ENCODE measurements around the gene POU1F1. TPM values are rescaled to one million over a fixed set of nuclear protein-coding genes. Genes with fewer than 3 reads are reported as not detected.
A peak's percentile ranks its signal among the peaks of the same experiment; 100 is the strongest.

The POU1F1 gene
- total RNA-seq, 1 experiment from 2014 or later = not detected

GRCh38 chr3:87269723-87270122, 6.7 kb downstream of the POU1F1 start:
- POLR2A ChIA-PET = no interaction called here
- intact Hi-C loops (cut with micrococcal nuclease) = no loop called here
- H3K36me3 Mint-ChIP-seq (ENCODE audit: insufficient read depth, unreplicated experiment) = peaks cover 6% of the 10 kb centered on the region

GRCh38 chr3:87268646-87269211, 7.7 kb downstream of the POU1F1 start:
- CTCF ChIA-PET = interaction anchor here (0.6 to 0.8 kb wide), 2 partner anchors 9 to 740 kb away, joined by 3 read pairs; no protein-coding TSS in a partner anchor
- no peaks in the 10 kb centered on the region for H3K9me3 Mint-ChIP-seq (ENCODE audit: unreplicated experiment)
- no peaks in the 10 kb centered on the region for H3K4me1 Mint-ChIP-seq (ENCODE audit: insufficient read depth, unreplicated experiment)
- H3K36me3 Mint-ChIP-seq (ENCODE audit: insufficient read depth, unreplicated experiment) = peaks cover 6% of the 10 kb centered on the region
- BruUV-seq (replicated peaks) = no TSS peak
- POLR2A ChIA-PET = no interaction called here
- DNase-seq (ENCODE audit: unreplicated experiment) = peak; percentile 12
- no peak overlapping the region for H3K27ac Mint-ChIP-seq (ENCODE audit: low read depth, unreplicated experiment)
- intact Hi-C loops (cut with micrococcal nuclease) = no loop called here
- no peak overlapping the region for H3K4me3 Mint-ChIP-seq (ENCODE audit: unreplicated experiment)
- TF ChIP-seq, protein P1, sequence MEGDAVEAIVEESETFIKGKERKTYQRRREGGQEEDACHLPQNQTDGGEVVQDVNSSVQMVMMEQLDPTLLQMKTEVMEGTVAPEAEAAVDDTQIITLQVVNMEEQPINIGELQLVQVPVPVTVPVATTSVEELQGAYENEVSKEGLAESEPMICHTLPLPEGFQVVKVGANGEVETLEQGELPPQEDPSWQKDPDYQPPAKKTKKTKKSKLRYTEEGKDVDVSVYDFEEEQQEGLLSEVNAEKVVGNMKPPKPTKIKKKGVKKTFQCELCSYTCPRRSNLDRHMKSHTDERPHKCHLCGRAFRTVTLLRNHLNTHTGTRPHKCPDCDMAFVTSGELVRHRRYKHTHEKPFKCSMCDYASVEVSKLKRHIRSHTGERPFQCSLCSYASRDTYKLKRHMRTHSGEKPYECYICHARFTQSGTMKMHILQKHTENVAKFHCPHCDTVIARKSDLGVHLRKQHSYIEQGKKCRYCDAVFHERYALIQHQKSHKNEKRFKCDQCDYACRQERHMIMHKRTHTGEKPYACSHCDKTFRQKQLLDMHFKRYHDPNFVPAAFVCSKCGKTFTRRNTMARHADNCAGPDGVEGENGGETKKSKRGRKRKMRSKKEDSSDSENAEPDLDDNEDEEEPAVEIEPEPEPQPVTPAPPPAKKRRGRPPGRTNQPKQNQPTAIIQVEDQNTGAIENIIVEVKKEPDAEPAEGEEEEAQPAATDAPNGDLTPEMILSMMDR (IDR thresholded peaks at IDR 0.05; ENCODE audit: unreplicated experiment) = no peak
- no peaks in the 10 kb centered on the region for H3K27me3 Mint-ChIP-seq (ENCODE audit: insufficient read depth, unreplicated experiment)

More at GRCh38 chr3:87269723-87270122, 6.7 kb downstream of the POU1F1 start:
- no peak for DNase-seq (ENCODE audit: unreplicated experiment)
- no peaks in the 10 kb centered on the region for H3K4me1 Mint-ChIP-seq (ENCODE audit: insufficient read depth, unreplicated experiment)
- no peak overlapping the region for H3K27ac Mint-ChIP-seq (ENCODE audit: low read depth, unreplicated experiment)
- H3K9me3 Mint-ChIP-seq (ENCODE audit: unreplicated experiment) = no peaks in the 10 kb centered on the region
- TF ChIP-seq, protein P1 (IDR thresholded peaks at IDR 0.05; ENCODE audit: unreplicated experiment) = no peak
- no TSS peak for BruUV-seq (replicated peaks)
- CTCF ChIA-PET = interaction anchor here (0.5 to 3.7 kb wide), 4 partner anchors 10 to 1425 kb away, joined by 3 to 25 read pairs (median 4); no protein-coding TSS in a partner anchor
- H3K27me3 Mint-ChIP-seq (ENCODE audit: insufficient read depth, unreplicated experiment) = no peaks in the 10 kb centered on the region
- no peak overlapping the region for H3K4me3 Mint-ChIP-seq (ENCODE audit: unreplicated experiment)

- Mint-ChIP-seq H3K4me1 (ENCODE audit: insufficient read depth, unreplicated experiment) (no peaks in the 10 kb centered on the region), H3K36me3 (ENCODE audit: insufficient read depth, unreplicated experiment) (peaks cover 6% of the 10 kb centered on the region), H3K9me3 (ENCODE audit: unreplicated experiment) (no peaks in the 10 kb centered on the region), H3K27me3 (ENCODE audit: insufficient read depth, unreplicated experiment) (no peaks in the 10 kb centered on the region), H3K4me3 (ENCODE audit: unreplicated experiment) (no peak overlapping the region), H3K27ac (ENCODE audit: low read depth, unreplicated experiment) (no peak overlapping the region)
- DNase-seq (ENCODE audit: unreplicated experiment) = no peak
- BruUV-seq (replicated peaks) = no TSS peak
- TF ChIP-seq, protein P1 (IDR thresholded peaks at IDR 0.05; ENCODE audit: unreplicated experiment) = no peak
- ChIA-PET POLR2A (no interaction called here), CTCF (interaction anchor here (0.6 to 0.8 kb wide), 3 partner anchors 8 to 1619 kb away, joined by 3 to 4 read pairs (median 3); no protein-coding TSS in a partner anchor)
- intact Hi-C loops (cut with micrococcal nuclease) = no loop called here
These were observed 8.3 kb downstream of the POU1F1 start for GRCh38 chr3:87267953-87268645.

DNA sequence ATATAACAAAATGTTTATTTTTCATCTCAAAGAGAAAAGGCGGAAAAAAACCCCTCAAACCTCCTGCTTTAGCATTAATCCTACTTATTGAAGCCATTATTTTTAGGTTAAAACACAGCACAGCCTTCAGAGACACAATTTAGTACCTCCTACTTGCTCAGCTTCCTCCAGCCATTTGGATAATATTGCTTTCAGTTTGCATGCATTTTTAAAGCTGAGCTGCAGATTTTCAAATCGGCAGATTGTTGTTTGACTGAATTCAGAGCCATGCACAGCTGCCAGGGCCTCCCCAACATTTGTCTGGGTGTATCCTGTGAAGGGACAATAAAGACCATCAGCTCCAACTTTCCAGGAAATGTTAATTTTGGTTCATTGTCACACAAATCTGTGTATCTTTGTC, 14.5 kb downstream of the POU1F1 start:
- POLR2A ChIA-PET = interaction anchor here (1.2 kb wide), 1 partner anchor 797 kb away, joined by 3 read pairs; the partner anchor contains the start of genes CGGBP1 and ZNF654

More for the DNA sequence above, 14.5 kb downstream of the POU1F1 start:
- TF ChIP-seq, protein P1 (IDR thresholded peaks at IDR 0.05; ENCODE audit: unreplicated experiment) = no peak
- intact Hi-C loops (cut with micrococcal nuclease) = no loop called here
- H3K4me1 Mint-ChIP-seq (ENCODE audit: insufficient read depth, unreplicated experiment) = no peaks in the 10 kb centered on the region
- no peak overlapping the region for H3K27ac Mint-ChIP-seq (ENCODE audit: low read depth, unreplicated experiment)
- DNase-seq (ENCODE audit: unreplicated experiment) = no peak
- H3K27me3 Mint-ChIP-seq (ENCODE audit: insufficient read depth, unreplicated experiment) = no peaks in the 10 kb centered on the region
- CTCF ChIA-PET = interaction anchor here (1.0 to 1.1 kb wide), 2 partner anchors 36 to 851 kb away, joined by 3 to 5 read pairs; no protein-coding TSS in a partner anchor
- no peaks in the 10 kb centered on the region for H3K36me3 Mint-ChIP-seq (ENCODE audit: insufficient read depth, unreplicated experiment)
- no TSS peak for BruUV-seq (replicated peaks)
- no peaks in the 10 kb centered on the region for H3K9me3 Mint-ChIP-seq (ENCODE audit: unreplicated experiment)
- H3K4me3 Mint-ChIP-seq (ENCODE audit: unreplicated experiment) = no peak overlapping the region
